ENCODE results near the gene JUN.

GRCh38 chr1:58778385-58779000 is 5.4 kb downstream of the JUN start:
- no peak for TF ChIP-seq CTCF (IDR thresholded peaks at IDR 0.05)
- TF ChIP-seq POLR2A (IDR thresholded peaks at IDR 0.05), result no peak
